ENCODE measurements around the gene XAGE1B.
"Not testable (repeated sequence)": the region's sequence is repeated elsewhere in the genome, so short reads cannot be mapped to it uniquely, and the experiment has no call there.

Gene XAGE1B, protein sequence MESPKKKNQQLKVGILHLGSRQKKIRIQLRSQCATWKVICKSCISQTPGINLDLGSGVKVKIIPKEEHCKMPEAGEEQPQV

DNA sequence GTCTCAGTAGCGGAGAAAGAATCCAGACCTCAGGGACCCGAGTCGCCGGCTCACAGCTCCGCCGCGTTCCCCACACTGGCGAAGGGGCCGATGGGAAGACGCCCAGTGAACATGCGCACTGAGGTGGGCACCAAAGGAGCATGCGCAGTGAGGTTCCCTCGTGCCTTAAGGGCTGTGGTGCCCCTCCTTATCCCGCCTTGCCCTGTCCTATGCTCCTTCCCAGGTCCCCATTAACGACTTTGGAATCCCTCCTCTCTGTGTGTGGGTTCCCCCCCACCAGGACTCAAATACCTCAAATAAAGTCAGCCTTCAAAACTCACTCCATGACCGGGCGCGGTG, at the start of gene XAGE1B:
TSS of gene XAGE1B (minus strand) at position 77 of the 339 bp plus-strand sequence. CDS start 1,536 bp downstream, outside the sequence.
- H3K36me3 ChIP-seq (ENCODE audit: control insufficient read depth in 2 of 2, insufficient read depth in 2 of 2, low read length in 2 of 2); H3K4me3 ChIP-seq (ENCODE audit: low read length in 2 of 2); H3K27ac ChIP-seq (ENCODE audit: low read depth in 2 of 2, low read length in 2 of 2); H3K27me3 ChIP-seq (ENCODE audit: control insufficient read depth in 2 of 2, insufficient read depth in 2 of 2, low read length in 2 of 2); H3K9me3 ChIP-seq (ENCODE audit: control insufficient read depth in 2 of 2, low read length in 2 of 2); H3K9ac ChIP-seq (ENCODE audit: low read depth in 1 of 2, low read length in 2 of 2); H3K4me1 ChIP-seq (ENCODE audit: control insufficient read depth in 2 of 2, insufficient read depth in 2 of 2, low read length in 2 of 2): not testable (repeated sequence)

DNA sequence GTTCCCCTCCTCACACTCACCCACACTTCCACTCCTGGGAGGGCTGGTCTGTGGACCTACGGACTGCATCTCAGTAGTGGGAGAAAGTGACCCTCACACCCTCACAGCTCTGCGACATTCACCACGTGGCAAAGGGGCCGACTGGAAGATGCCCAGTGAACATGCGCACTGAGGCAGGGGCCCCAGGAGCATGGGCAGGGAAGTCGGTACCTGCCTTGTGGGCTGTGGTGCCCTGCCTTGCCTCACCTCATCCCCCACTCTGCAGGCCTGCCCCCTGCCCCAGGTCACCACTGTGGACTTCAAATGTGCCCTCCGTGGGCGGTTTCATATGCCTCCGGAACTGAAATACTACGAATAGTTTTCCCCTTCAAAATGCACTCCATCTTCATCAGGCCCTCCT, 46.2 kb upstream of the XAGE1B start:
- Histone ChIP-seq H3K4me3 (ENCODE audit: low read length in 2 of 2) (no peak overlapping the region), H3K9ac (ENCODE audit: low read depth in 1 of 2, low read length in 2 of 2) (no peak overlapping the region), H3K4me1 (ENCODE audit: control insufficient read depth in 2 of 2, insufficient read depth in 2 of 2, low read length in 2 of 2) (no peaks in the 10 kb centered on the region), H3K27me3 (ENCODE audit: control insufficient read depth in 2 of 2, insufficient read depth in 2 of 2, low read length in 2 of 2) (peaks cover 5 to 10% of the 10 kb centered on the region in 2 donors), H3K9me3 (ENCODE audit: control insufficient read depth in 2 of 2, low read length in 2 of 2) (no peaks in the 10 kb centered on the region), H3K27ac (ENCODE audit: low read depth in 2 of 2, low read length in 2 of 2) (no peak overlapping the region), H3K36me3 (ENCODE audit: control insufficient read depth in 2 of 2, insufficient read depth in 2 of 2, low read length in 2 of 2) (no peaks in the 10 kb centered on the region)

DNA sequence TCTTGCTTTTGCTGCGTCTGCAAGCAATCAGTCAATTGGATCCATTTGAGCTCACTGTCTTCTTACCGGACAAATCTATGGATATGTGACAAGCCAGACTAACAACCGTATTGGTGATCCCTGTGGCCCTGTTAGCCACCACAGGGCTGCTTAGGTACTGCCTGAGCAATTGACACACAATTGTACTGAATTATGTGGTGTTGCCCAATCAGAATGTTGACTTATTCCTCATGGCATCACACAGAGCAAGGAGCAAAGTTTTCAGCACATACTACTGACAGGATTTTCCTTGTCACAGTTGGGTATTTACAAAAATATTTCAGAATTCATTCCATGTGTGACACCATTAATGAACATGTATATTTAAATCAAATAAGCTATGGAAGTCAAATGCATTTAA, 41.3 kb upstream of the XAGE1B start:
- no peaks in the 10 kb centered on the region for H3K4me1 ChIP-seq (ENCODE audit: control insufficient read depth in 2 of 2, insufficient read depth in 2 of 2, low read length in 2 of 2)
- no peaks in the 10 kb centered on the region for H3K9me3 ChIP-seq (ENCODE audit: control insufficient read depth in 2 of 2, low read length in 2 of 2)
- no peak overlapping the region for H3K9ac ChIP-seq (ENCODE audit: low read depth in 1 of 2, low read length in 2 of 2)
- no peak overlapping the region for H3K27ac ChIP-seq (ENCODE audit: low read depth in 2 of 2, low read length in 2 of 2)
- H3K4me3 ChIP-seq (ENCODE audit: low read length in 2 of 2), result no peak overlapping the region
- peaks cover 6 to 14% of the 10 kb centered on the region in 2 donors for H3K27me3 ChIP-seq (ENCODE audit: control insufficient read depth in 2 of 2, insufficient read depth in 2 of 2, low read length in 2 of 2)
- no peaks in the 10 kb centered on the region for H3K36me3 ChIP-seq (ENCODE audit: control insufficient read depth in 2 of 2, insufficient read depth in 2 of 2, low read length in 2 of 2)

DNA sequence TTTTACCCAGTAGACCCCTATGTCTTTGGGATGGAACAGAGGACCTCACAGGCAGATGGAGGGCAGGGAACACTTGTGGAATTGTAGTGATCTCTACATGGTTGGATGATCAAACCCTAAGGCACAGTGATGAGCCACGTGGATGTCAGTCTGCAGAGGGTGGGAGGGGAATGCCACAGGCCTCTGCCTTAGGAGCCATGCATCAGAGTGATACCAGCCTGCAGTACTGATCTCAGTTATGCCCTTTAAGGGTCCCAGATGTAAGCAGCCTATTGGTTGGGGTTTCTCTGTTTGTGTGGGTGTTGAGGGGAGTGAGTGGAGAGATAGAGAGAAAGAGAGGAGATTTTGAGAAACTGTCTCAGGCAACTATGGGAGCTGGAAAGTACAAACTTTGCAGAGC, 39.9 kb upstream of the XAGE1B start:
- no peaks in the 10 kb centered on the region for H3K4me1 ChIP-seq (ENCODE audit: control insufficient read depth in 2 of 2, insufficient read depth in 2 of 2, low read length in 2 of 2)
- no peaks in the 10 kb centered on the region for H3K36me3 ChIP-seq (ENCODE audit: control insufficient read depth in 2 of 2, insufficient read depth in 2 of 2, low read length in 2 of 2)
- no peak overlapping the region for H3K4me3 ChIP-seq (ENCODE audit: low read length in 2 of 2)
- H3K9me3 ChIP-seq (ENCODE audit: control insufficient read depth in 2 of 2, low read length in 2 of 2), result no peaks in the 10 kb centered on the region
- no peak overlapping the region for H3K9ac ChIP-seq (ENCODE audit: low read depth in 1 of 2, low read length in 2 of 2)
- H3K27me3 ChIP-seq (ENCODE audit: control insufficient read depth in 2 of 2, insufficient read depth in 2 of 2, low read length in 2 of 2), result peaks cover 6 to 14% of the 10 kb centered on the region in 2 donors
- H3K27ac ChIP-seq (ENCODE audit: low read depth in 2 of 2, low read length in 2 of 2), result no peak overlapping the region

DNA sequence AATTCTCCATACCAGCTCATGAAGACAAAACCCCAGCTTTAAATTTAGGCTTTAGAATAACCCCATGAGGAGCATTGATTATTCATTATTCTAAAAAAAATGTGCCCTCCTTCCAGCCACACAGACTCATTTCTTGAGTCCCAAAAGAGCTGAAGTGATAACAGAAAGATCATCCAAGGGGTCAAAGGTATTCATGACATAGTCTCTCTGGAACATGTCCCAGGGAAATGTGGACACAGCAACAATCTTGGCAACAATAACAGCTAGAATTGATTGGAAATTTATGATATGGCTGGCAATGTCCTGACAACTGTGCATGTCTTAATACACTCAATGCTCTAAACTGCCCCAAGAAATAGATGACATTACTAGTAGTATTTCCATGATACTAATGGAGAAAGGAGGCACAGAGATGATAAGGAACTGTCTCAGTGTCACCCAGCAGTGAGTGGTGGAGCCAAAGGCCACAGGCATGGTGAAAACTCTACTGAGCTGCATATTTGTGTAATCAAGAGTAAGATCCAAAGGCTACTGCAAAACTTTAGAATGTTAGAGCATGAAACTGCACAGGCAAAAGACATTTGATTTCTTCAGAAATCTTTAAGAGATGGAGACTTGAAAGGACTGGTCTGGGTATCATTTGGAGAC, 37.3 kb upstream of the XAGE1B start:
- Histone ChIP-seq H3K36me3 (ENCODE audit: control insufficient read depth in 2 of 2, insufficient read depth in 2 of 2, low read length in 2 of 2) (no peaks in the 10 kb centered on the region), H3K4me1 (ENCODE audit: control insufficient read depth in 2 of 2, insufficient read depth in 2 of 2, low read length in 2 of 2) (no peaks in the 10 kb centered on the region), H3K9me3 (ENCODE audit: control insufficient read depth in 2 of 2, low read length in 2 of 2) (no peaks in the 10 kb centered on the region), H3K9ac (ENCODE audit: low read depth in 1 of 2, low read length in 2 of 2) (no peak overlapping the region), H3K27me3 (ENCODE audit: control insufficient read depth in 2 of 2, insufficient read depth in 2 of 2, low read length in 2 of 2) (peaks cover 9 to 12% of the 10 kb centered on the region in 2 donors), H3K4me3 (ENCODE audit: low read length in 2 of 2) (no peak overlapping the region), H3K27ac (ENCODE audit: low read depth in 2 of 2, low read length in 2 of 2) (no peak overlapping the region)

DNA sequence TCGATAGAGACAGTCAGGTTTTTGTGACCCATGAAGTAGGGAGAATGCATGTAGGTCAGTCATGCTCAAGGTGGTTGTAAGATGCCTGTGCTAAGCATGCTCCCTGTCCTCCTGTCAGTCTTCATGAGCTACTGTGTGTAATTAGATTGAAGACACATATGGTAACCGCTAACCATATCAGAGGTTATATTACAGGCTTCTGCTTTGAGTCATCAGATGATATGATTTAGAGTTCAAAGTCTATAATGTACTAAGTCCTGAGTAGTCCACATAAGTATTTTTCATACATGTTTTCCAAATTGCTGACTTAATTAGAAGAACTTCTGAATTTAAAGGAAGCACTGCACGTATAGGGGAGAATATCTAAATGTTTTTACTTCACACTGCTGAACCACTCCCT, 31.9 kb upstream of the XAGE1B start:
- not testable (repeated sequence) for H3K36me3 ChIP-seq (ENCODE audit: control insufficient read depth in 2 of 2, insufficient read depth in 2 of 2, low read length in 2 of 2); H3K9ac ChIP-seq (ENCODE audit: low read depth in 1 of 2, low read length in 2 of 2); H3K9me3 ChIP-seq (ENCODE audit: control insufficient read depth in 2 of 2, low read length in 2 of 2); H3K4me3 ChIP-seq (ENCODE audit: low read length in 2 of 2); H3K4me1 ChIP-seq (ENCODE audit: control insufficient read depth in 2 of 2, insufficient read depth in 2 of 2, low read length in 2 of 2); H3K27me3 ChIP-seq (ENCODE audit: control insufficient read depth in 2 of 2, insufficient read depth in 2 of 2, low read length in 2 of 2); H3K27ac ChIP-seq (ENCODE audit: low read depth in 2 of 2, low read length in 2 of 2)

DNA sequence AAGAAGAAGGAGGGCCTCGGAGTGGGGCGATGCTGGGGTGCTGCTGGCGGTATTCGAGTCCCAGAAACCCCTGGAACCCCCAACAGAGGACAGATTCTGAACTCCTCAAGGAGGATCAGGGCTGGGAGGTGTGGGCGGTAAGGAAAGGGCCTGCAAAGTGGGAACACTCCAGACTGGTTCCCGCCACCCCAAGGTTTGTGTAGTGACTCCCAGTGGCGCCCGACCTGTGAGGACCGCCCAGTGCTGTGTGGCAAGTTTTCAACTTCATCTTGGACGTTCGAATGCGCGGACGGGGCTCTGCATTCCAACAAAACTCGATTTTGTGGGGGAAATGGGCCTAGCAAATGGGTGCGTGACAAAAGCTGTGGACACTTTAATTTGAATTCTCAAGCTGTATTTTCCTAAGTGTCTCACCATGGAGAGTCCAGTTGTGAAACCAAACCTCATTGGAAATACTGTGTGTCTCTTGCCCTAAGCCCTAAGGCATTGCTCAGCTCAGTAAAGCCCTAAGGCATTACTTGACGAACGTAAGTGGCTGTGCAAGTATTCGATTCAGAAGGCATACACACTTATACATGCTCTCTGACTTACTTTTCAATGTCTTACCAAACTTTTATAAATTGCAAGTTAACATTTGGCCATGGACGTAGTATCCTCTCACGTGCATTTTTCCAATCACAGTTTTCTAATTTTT, 27.4 kb upstream of the XAGE1B start:
- H3K27me3 ChIP-seq (ENCODE audit: control insufficient read depth in 2 of 2, insufficient read depth in 2 of 2, low read length in 2 of 2), result peaks cover 3 to 11% of the 10 kb centered on the region in 2 donors
- no peaks in the 10 kb centered on the region for H3K36me3 ChIP-seq (ENCODE audit: control insufficient read depth in 2 of 2, insufficient read depth in 2 of 2, low read length in 2 of 2)

DNA sequence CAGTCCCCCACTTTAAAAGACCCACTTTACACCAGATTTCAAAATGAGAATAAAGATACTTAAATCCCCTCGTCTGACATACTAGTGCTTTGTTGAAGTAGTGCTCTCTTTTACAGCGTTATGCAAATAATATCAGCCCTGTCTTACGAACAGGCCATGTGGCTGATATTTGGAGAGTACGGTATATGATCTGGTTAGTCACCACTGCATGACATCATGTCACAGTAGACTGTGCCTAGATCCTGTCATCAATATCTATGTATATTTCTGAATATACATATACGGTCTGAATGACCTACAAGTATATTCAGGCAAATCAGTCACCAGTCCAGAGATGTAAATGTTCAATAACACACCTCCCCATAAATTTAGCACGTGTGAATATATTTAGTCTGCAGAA, 25.4 kb upstream of the XAGE1B start:
- H3K9me3 ChIP-seq (ENCODE audit: control insufficient read depth in 2 of 2, low read length in 2 of 2), result no peaks in the 10 kb centered on the region
- H3K9ac ChIP-seq (ENCODE audit: low read depth in 1 of 2, low read length in 2 of 2), result no peak overlapping the region
- H3K4me3 ChIP-seq (ENCODE audit: low read length in 2 of 2), result no peak overlapping the region
- H3K36me3 ChIP-seq (ENCODE audit: control insufficient read depth in 2 of 2, insufficient read depth in 2 of 2, low read length in 2 of 2), result no peaks in the 10 kb centered on the region
- no peaks in the 10 kb centered on the region for H3K4me1 ChIP-seq (ENCODE audit: control insufficient read depth in 2 of 2, insufficient read depth in 2 of 2, low read length in 2 of 2)
- no peak overlapping the region for H3K27ac ChIP-seq (ENCODE audit: low read depth in 2 of 2, low read length in 2 of 2)
- H3K27me3 ChIP-seq (ENCODE audit: control insufficient read depth in 2 of 2, insufficient read depth in 2 of 2, low read length in 2 of 2), result peaks cover 3 to 11% of the 10 kb centered on the region in 2 donors

More for the DNA sequence above, 27.4 kb upstream of the XAGE1B start:
- Histone ChIP-seq H3K9ac (ENCODE audit: low read depth in 1 of 2, low read length in 2 of 2) (no peak overlapping the region), H3K9me3 (ENCODE audit: control insufficient read depth in 2 of 2, low read length in 2 of 2) (no peaks in the 10 kb centered on the region), H3K4me1 (ENCODE audit: control insufficient read depth in 2 of 2, insufficient read depth in 2 of 2, low read length in 2 of 2) (no peaks in the 10 kb centered on the region), H3K4me3 (ENCODE audit: low read length in 2 of 2) (no peak overlapping the region), H3K27ac (ENCODE audit: low read depth in 2 of 2, low read length in 2 of 2) (no peak overlapping the region)

DNA sequence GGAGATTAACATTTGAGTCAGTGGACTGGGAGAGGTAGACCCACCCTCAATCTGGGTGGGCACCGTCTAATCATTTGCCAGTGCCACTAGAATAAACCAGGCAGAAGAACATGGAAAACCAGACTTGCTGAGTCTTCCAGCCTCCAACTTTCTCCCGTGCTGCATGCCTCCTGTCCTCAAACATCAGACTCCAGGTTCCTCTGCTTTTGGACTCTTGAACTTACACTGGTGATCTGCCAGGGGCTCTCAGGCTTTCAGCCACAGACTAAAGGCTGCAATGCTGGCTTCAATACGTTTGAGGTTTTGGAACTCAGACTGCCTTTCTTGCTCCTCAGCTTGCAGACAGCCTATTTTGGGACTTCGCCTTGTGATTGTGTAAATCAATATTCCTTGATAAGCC, 24.2 kb upstream of the XAGE1B start:
- not testable (repeated sequence) for H3K9me3 ChIP-seq (ENCODE audit: control insufficient read depth in 2 of 2, low read length in 2 of 2); H3K4me3 ChIP-seq (ENCODE audit: low read length in 2 of 2); H3K36me3 ChIP-seq (ENCODE audit: control insufficient read depth in 2 of 2, insufficient read depth in 2 of 2, low read length in 2 of 2); H3K4me1 ChIP-seq (ENCODE audit: control insufficient read depth in 2 of 2, insufficient read depth in 2 of 2, low read length in 2 of 2); H3K27ac ChIP-seq (ENCODE audit: low read depth in 2 of 2, low read length in 2 of 2); H3K9ac ChIP-seq (ENCODE audit: low read depth in 1 of 2, low read length in 2 of 2)
- peaks cover 3 to 11% of the 10 kb centered on the region in 2 donors for H3K27me3 ChIP-seq (ENCODE audit: control insufficient read depth in 2 of 2, insufficient read depth in 2 of 2, low read length in 2 of 2)

DNA sequence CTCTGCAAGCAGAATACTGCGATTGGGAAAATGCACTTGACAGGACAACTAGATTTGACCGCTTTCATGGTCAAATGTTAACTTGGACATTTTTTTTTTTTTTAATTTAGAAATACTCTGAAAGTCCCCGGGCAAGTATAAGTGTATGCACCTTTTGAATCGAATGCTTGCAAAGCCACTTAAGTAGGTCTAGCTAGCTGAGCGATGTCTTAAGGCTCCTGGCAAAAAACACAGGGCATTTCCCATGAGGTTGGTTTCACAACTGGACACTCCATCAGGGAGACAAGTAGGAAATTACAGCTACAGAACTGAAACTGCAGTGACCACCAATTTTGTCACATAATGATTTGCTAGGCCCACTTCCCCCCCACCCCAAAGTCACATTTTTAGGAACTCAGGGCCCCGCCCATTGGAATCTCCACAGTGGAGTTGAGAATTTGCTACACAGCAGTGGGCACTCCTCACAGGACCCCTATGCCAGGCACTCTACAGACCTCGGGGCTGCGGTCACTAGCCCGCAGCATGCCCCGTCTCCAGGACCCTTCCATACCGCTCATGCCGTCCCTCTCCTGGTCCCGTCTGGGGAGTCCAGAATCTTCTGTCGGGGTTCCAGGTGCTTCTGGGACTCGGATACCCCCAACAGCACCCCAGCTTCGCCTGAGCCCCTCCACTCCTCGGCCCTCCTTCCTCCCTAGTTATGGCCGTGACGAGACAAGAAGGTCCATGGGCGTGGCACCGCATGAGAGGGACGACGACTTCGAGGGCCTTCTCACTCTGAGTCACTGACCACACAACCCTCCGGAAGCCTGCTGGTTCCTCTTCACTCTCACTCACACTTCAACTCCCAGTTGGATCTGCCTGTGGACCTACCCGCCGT, 515 bp downstream of the XAGE1B start:
- not testable (repeated sequence) for H3K27ac ChIP-seq (ENCODE audit: low read depth in 2 of 2, low read length in 2 of 2)

More for the DNA sequence above, 515 bp downstream of the XAGE1B start:
- not testable (repeated sequence) for H3K4me1 ChIP-seq (ENCODE audit: control insufficient read depth in 2 of 2, insufficient read depth in 2 of 2, low read length in 2 of 2); H3K36me3 ChIP-seq (ENCODE audit: control insufficient read depth in 2 of 2, insufficient read depth in 2 of 2, low read length in 2 of 2); H3K27me3 ChIP-seq (ENCODE audit: control insufficient read depth in 2 of 2, insufficient read depth in 2 of 2, low read length in 2 of 2); H3K9me3 ChIP-seq (ENCODE audit: control insufficient read depth in 2 of 2, low read length in 2 of 2); H3K4me3 ChIP-seq (ENCODE audit: low read length in 2 of 2); H3K9ac ChIP-seq (ENCODE audit: low read depth in 1 of 2, low read length in 2 of 2)

Data from mucosa of rectum (tissue), 2 donors.